K562 (cell line): ENCODE data around the gene KRT16. TPM values are rescaled to one million over a fixed set of nuclear protein-coding genes. Genes with fewer than 3 reads are reported as not detected.

Source experiments
- ATAC-seq: fragments of 200-7000 bp; cut with Tn5 transposase; 3 replicates; pipeline ENCODE4 v1.9.1; 2020; ENCODE audit warnings: moderate library complexity
- BruUV-seq: library from RNA; stranded (reverse); fragments of 400-500 nt; replicated peaks from 2 replicates; lab custom pipeline; 2021; lab: Mats Ljungman, UMichigan
- CTCF ChIA-PET: fragments of 300-600 bp; formaldehyde crosslinking; extraction: SDS; loops from one replicate; lab custom pipeline; 2021; ENCODE audit warnings: low intra/inter-chr PET ratio; lab: Yijun Ruan, JAX
- POLR2A ChIA-PET: fragments of 300-600, 350-650 bp; sonication (Branson Sonifier 250); formaldehyde crosslinking; extraction: SDS; loops from one replicate; lab custom pipeline; 2021; ENCODE audit warnings: antibody characterized with exemption, inconsistent platforms; lab: Yijun Ruan, JAX
- DNase-seq, 4 experiments: peaks; one replicate each; pipeline versions ENCODE4 v3.0.0 to v3.0.0-alpha.2; 2011 to 2018; ENCODE audit warnings: low spot score in 3 of 4, mixed read lengths in 3 of 4; ENCODE audit errors: extremely low read depth in 1 of 4
- FAIRE-seq: peaks from 2 replicates; lab custom pipeline; 2011; peaks lifted over from hg19 to GRCh38; lab: Jason Lieb, UNC
- H2AFZ ChIP-seq: 2 replicates; pipeline ENCODE4 v1.6.0; 2011; ENCODE audit warnings: low read depth, low read length, control low read depth, inconsistent platforms
- H3K27ac ChIP-seq: fragments of 200-600 bp; 3 replicates; pipeline ENCODE4 v1.8.0; 2011; ENCODE audit warnings: low read depth, mild to moderate bottlenecking, control low read depth, inconsistent platforms, low read length, moderate library complexity, mixed read lengths; ENCODE audit errors: extremely low read depth
- H3K27me3 ChIP-seq, 2 experiments: fragments of 300-600 bp in 1 of 2; 2 replicates in 1 of 2; 3 replicates in 1 of 2; pipeline versions ENCODE4 v1.6.0 to v1.8.0; 2011; ENCODE audit warnings: inconsistent platforms in 2 of 2, low read length in 2 of 2, mild to moderate bottlenecking in 1 of 2, mixed read lengths in 1 of 2, moderate library complexity in 1 of 2; ENCODE audit not compliant: control insufficient read depth in 2 of 2, insufficient read depth in 2 of 2
- H3K36me3 ChIP-seq: fragments of 300-600 bp; 3 replicates; pipeline ENCODE4 v1.8.0; 2011; ENCODE audit warnings: mild to moderate bottlenecking, low read length, inconsistent platforms; ENCODE audit not compliant: control insufficient read depth, insufficient read depth
- H3K4me1 ChIP-seq, 2 experiments: fragments of 200-600 bp in 1 of 2; replicated peaks in 1 of 2; 2 replicates in 1 of 2; 3 replicates in 1 of 2; pipeline versions ENCODE4 v1.5.1 to v1.8.0; 2011; ENCODE audit warnings: inconsistent platforms in 2 of 2, low read length in 2 of 2, mild to moderate bottlenecking in 1 of 2, mixed read lengths in 1 of 2, moderate library complexity in 1 of 2; ENCODE audit not compliant: control insufficient read depth in 2 of 2, insufficient read depth in 2 of 2
- H3K4me2 ChIP-seq: 2 replicates; pipeline ENCODE4 v1.6.1; 2011; ENCODE audit warnings: low read length, control low read depth, inconsistent platforms, mixed read lengths; ENCODE audit not compliant: insufficient read depth
- H3K4me3 ChIP-seq: fragments of 200-600 bp; sonication (generic), shearing (Covaris generic); 2 replicates; pipeline ENCODE4 v1.5.1; 2016; ENCODE audit warnings: control low read depth, inconsistent platforms
- H3K79me2 ChIP-seq: fragments of 200-600 bp; 3 replicates; pipeline ENCODE4 v1.8.0; 2011; ENCODE audit warnings: low read length, inconsistent platforms; ENCODE audit not compliant: control insufficient read depth, insufficient read depth
- H3K9ac ChIP-seq, 2 experiments: 2 replicates each; pipeline versions ENCODE4 v1.6.0 to v1.6.1; 2011; ENCODE audit warnings: low read depth in 2 of 2, low read length in 2 of 2, control low read depth in 1 of 2, inconsistent platforms in 1 of 2, mild to moderate bottlenecking in 1 of 2, mixed read lengths in 1 of 2; ENCODE audit not compliant: insufficient read depth in 1 of 2
- H3K9me1 ChIP-seq: one replicate; pipeline ENCODE4 v1.6.0; 2011; ENCODE audit warnings: inconsistent platforms, mild to moderate bottlenecking, low read length, moderate library complexity; ENCODE audit not compliant: control insufficient read depth, insufficient read depth
- H3K9me3 ChIP-seq: replicated peaks from 2 replicates; pipeline ENCODE4 v1.5.1; 2011; ENCODE audit warnings: low read depth, low read length, inconsistent platforms; ENCODE audit not compliant: control insufficient read depth, insufficient read depth
- H4K20me1 ChIP-seq: replicated peaks from 2 replicates; pipeline ENCODE4 v1.6.1; 2011; ENCODE audit warnings: low read length, inconsistent platforms, mixed read lengths; ENCODE audit not compliant: control insufficient read depth, insufficient read depth
- BDP1 ChIP-seq: IDR thresholded peaks from 3 replicates; pipeline ENCODE4 v1.6.1; 2011; ENCODE audit not compliant: insufficient read length, insufficient read depth
- EGR1 ChIP-seq: fragments of 450-650 bp; conservative IDR thresholded peaks from 2 replicates; pipeline ENCODE4 v1.6.1; 2017; ENCODE audit warnings: mild to moderate bottlenecking
- EHMT2 ChIP-seq: fragments of 450-650 bp; IDR thresholded peaks from 2 replicates; pipeline ENCODE4 v1.6.1; 2018; ENCODE audit warnings: antibody characterized with exemption
- ETV6 ChIP-seq, 3 experiments: fragments of 150-350 bp in 1 of 3; sonication (generic) in 1 of 3; formaldehyde crosslinking in 1 of 3; IDR thresholded peaks; 2 replicates each; pipeline versions ENCODE4 v1.6.1 to v1.8.0; 2014 to 2022; ENCODE audit warnings: borderline replicate concordance in 2 of 3, low read depth in 2 of 3, antibody characterized with exemption in 1 of 3, low read length in 1 of 3, mild to moderate bottlenecking in 1 of 3, missing genetic modification reagents in 1 of 3
- ID3 ChIP-seq, 2 experiments: fragments of 250-450 bp in 1 of 2; fragments of 450-650 bp in 1 of 2; sonication (Bioruptor Pico) in 1 of 2; IDR thresholded peaks; 2 replicates each; pipeline versions ENCODE4 v1.6.1 to v1.8.0; 2016 to 2021; ENCODE audit warnings: mild to moderate bottlenecking in 2 of 2, moderate library complexity in 2 of 2, missing compliant biosample characterization in 1 of 2, missing genetic modification characterization in 1 of 2
- JUNB ChIP-seq: fragments of 450-650 bp; formaldehyde crosslinking; conservative IDR thresholded peaks from 2 replicates; pipeline ENCODE4 v1.4.0; 2020; ENCODE audit warnings: mild to moderate bottlenecking
- RFX1 ChIP-seq: fragments of 450-650 bp; IDR thresholded peaks from 2 replicates; pipeline ENCODE4 v1.6.1; 2016; ENCODE audit warnings: mild to moderate bottlenecking, moderate library complexity
- SMARCE1 ChIP-seq: fragments of 450-650 bp; IDR thresholded peaks from 2 replicates; pipeline ENCODE4 v1.7.1; 2016; ENCODE audit warnings: mild to moderate bottlenecking
- SPI1 ChIP-seq: IDR thresholded peaks from 2 replicates; pipeline ENCODE4 v1.6.1; 2011; ENCODE audit warnings: low read depth, low read length, control low read depth, borderline replicate concordance
- ZBTB40 ChIP-seq, 2 experiments: fragments of 450-650 bp in 1 of 2; sonication (generic) in 1 of 2; formaldehyde crosslinking in 1 of 2; IDR thresholded peaks; 2 replicates each; pipeline versions ENCODE4 v1.7.1 to v1.9.0; 2016 to 2022; ENCODE audit warnings: inconsistent platforms in 1 of 2, mild to moderate bottlenecking in 1 of 2, missing genetic modification reagents in 1 of 2
- WGBS: fragments of 100-300 bp; shearing (Covaris generic); methylation state at CpG from one replicate; pipeline ENCODE4 v1.1.6; 2016; ENCODE audit warnings: low coverage, mixed read lengths; ENCODE audit not compliant: insufficient coverage; ENCODE audit errors: missing lambda C conversion rate; 5-methylcytosine and 5-hydroxymethylcytosine counted together
- in situ Hi-C: fragments of 300-500 bp; cut with MboI; formaldehyde crosslinking; loops from 4 replicates; pipeline ENCODE4 v1.15.0; 2018; ENCODE audit warnings: inconsistent platforms, mixed read lengths
- intact Hi-C: fragments of 100-400 bp; cut with micrococcal nuclease; formaldehyde crosslinking; loops from 2 replicates; pipeline ENCODE4 v1.14.2; 2022
- polyA plus RNA-seq, 8 experiments: library from polyadenylated mRNA; depleted of rRNA in 4 of 8; stranded (reverse) in 5 of 8; unstranded in 3 of 8; fragments of >200 nt; fragmentation: Nextera tagmentation in 2 of 8; fragmentation: Illumina TruSeq in 1 of 8; extraction: Ambion mirVana in 2 of 8; extraction: Trizol in 1 of 8; gene quantifications; 2 replicates each; pipeline versions ENCODE4 v1.2.1 to v1.2.3, GENCODE V29; 2011 to 2014; ENCODE audit warnings: inconsistent platforms in 1 of 8, missing spikeins in 1 of 8
- total RNA-seq, 7 experiments: library from RNA; depleted of rRNA in 6 of 7; stranded (reverse); fragments of >200 nt in 6 of 7; fragmentation: Illumina TruSeq in 2 of 7; extraction: Trizol in 2 of 7; gene quantifications; 2 replicates each; pipeline versions ENCODE4 v1.2.1 to v1.2.3, GENCODE V29; 2011 to 2021; ENCODE audit warnings: low replicate concordance in 1 of 7

Gene KRT16
- total and polyA plus RNA-seq, 9 of the 15 experiments (the other 6 are each of a cell fraction or from before 2014, with no cell fraction given), result 0.04 TPM; not detected in 8

GRCh38 chr17:41567317-41567716, 45.2 kb downstream of the KRT16 start:
- H3K79me2 ChIP-seq, result no peaks in the 10 kb centered on the region
- in situ Hi-C loops, result no loop called here

More at GRCh38 chr17:41567317-41567716, 45.2 kb downstream of the KRT16 start:
- intact Hi-C loops, result no loop called here
- H3K9me1 ChIP-seq, result no peaks in the 10 kb centered on the region
- no peaks in the 10 kb centered on the region for H4K20me1 ChIP-seq
- H3K27ac ChIP-seq, result no peak overlapping the region
- H3K36me3 ChIP-seq, result no peaks in the 10 kb centered on the region
- no TSS peak for BruUV-seq
- FAIRE-seq (no peak), DNase-seq (no peak), ATAC-seq (no peak)
- H3K4me3 ChIP-seq, result no peak overlapping the region
- no peaks in the 10 kb centered on the region for H3K9me3 ChIP-seq
- H2AFZ ChIP-seq, result no peak overlapping the region
- ChIA-PET CTCF (no interaction called here), POLR2A (interaction anchor here (0.7 kb wide), 1 partner anchor 41 kb away, joined by 3 read pairs; no protein-coding TSS in a partner anchor)
- H3K27me3 ChIP-seq, result peaks cover 29 to 55% of the 10 kb centered on the region in 2 experiments; a peak in 4 of 5 replicates
- H3K4me2 ChIP-seq, result no peak overlapping the region
- WGBS, result 7% methylated on average over 5 of the region's 6 CpGs
- H3K4me1 ChIP-seq, result peaks cover 0 to 5% of the 10 kb centered on the region in 2 experiments; a peak in 2 of 5 replicates
- H3K9ac ChIP-seq, result no peak overlapping the region
- TF ChIP-seq SMARCE1, result peak; percentile 23; the same call in 1 of the 2 replicates
- TF ChIP-seq ZBTB40 (IDR thresholded peaks at IDR 0.05), result peak; percentile 62; the same call in 1 of the 2 replicates
- no peak for TF ChIP-seq ZBTB40 (CRISPR knock-in tag; IDR thresholded peaks at IDR 0.05)
- TF ChIP-seq BDP1, result no peak
- no peak for TF ChIP-seq RFX1
- peak; percentile 28; the same call in 1 of the 2 replicates for TF ChIP-seq EGR1
- peak; percentile 51 to 93; a peak in 2 of 4 replicates for TF ChIP-seq ETV6 (IDR thresholded peaks at IDR 0.05; ENCODE audit: borderline replicate concordance in 1 of 2, low read depth in 2 of 2, low read length in 1 of 2)
- TF ChIP-seq ETV6 (CRISPR knock-in tag; IDR thresholded peaks at IDR 0.05; ENCODE audit: borderline replicate concordance), result no peak
- TF ChIP-seq ID3 (CRISPR knock-in tag; IDR thresholded peaks at IDR 0.05), result no peak
- no peak for TF ChIP-seq ID3 (tag; IDR thresholded peaks at IDR 0.05)
- TF ChIP-seq JUNB (CRISPR knock-in tag), result no peak
- peak; percentile 34; the same call in 1 of the 2 replicates for TF ChIP-seq EHMT2
- peak; percentile 67 for TF ChIP-seq SPI1
